K562 (cell line): Measurements from ENCODE around the gene TARS1. TPM values are rescaled to one million over a fixed set of nuclear protein-coding genes. Genes with fewer than 3 reads are reported as not detected.

Source experiments
- ATAC-seq: fragments of 200-7000 bp; cut with Tn5 transposase; 3 replicates; pipeline ENCODE4 v1.9.1; 2020; ENCODE audit warnings: moderate library complexity
- Bru-seq: library from RNA; stranded (reverse); fragments of 400-500 nt; gene quantifications from one replicate; lab custom pipeline; 2021; lab: Mats Ljungman, UMichigan
- BruChase-seq, 2 experiments: library from RNA; stranded (reverse); fragments of 400-500 nt; gene quantifications; one replicate each; lab custom pipeline; 2021; lab: Mats Ljungman, UMichigan
- BruUV-seq: library from RNA; stranded (reverse); fragments of 400-500 nt; replicated peaks from 2 replicates; lab custom pipeline; 2021; lab: Mats Ljungman, UMichigan
- CTCF ChIA-PET: fragments of 300-600 bp; formaldehyde crosslinking; extraction: SDS; loops from one replicate; lab custom pipeline; 2021; ENCODE audit warnings: low intra/inter-chr PET ratio; lab: Yijun Ruan, JAX
- POLR2A ChIA-PET: fragments of 300-600, 350-650 bp; sonication (Branson Sonifier 250); formaldehyde crosslinking; extraction: SDS; loops from one replicate; lab custom pipeline; 2021; ENCODE audit warnings: antibody characterized with exemption, inconsistent platforms; lab: Yijun Ruan, JAX
- DNase-seq, 4 experiments: peaks; one replicate each; pipeline versions ENCODE4 v3.0.0 to v3.0.0-alpha.2; 2011 to 2018; ENCODE audit warnings: low spot score in 3 of 4, mixed read lengths in 3 of 4; ENCODE audit errors: extremely low read depth in 1 of 4
- FAIRE-seq: peaks from 2 replicates; lab custom pipeline; 2011; peaks lifted over from hg19 to GRCh38; lab: Jason Lieb, UNC
- H2AFZ ChIP-seq: 2 replicates; pipeline ENCODE4 v1.6.0; 2011; ENCODE audit warnings: low read depth, low read length, control low read depth, inconsistent platforms
- H3K27ac ChIP-seq: fragments of 200-600 bp; 3 replicates; pipeline ENCODE4 v1.8.0; 2011; ENCODE audit warnings: low read depth, mild to moderate bottlenecking, control low read depth, inconsistent platforms, low read length, moderate library complexity, mixed read lengths; ENCODE audit errors: extremely low read depth
- H3K27me3 ChIP-seq, 2 experiments: fragments of 300-600 bp in 1 of 2; 2 replicates in 1 of 2; 3 replicates in 1 of 2; pipeline versions ENCODE4 v1.6.0 to v1.8.0; 2011; ENCODE audit warnings: inconsistent platforms in 2 of 2, low read length in 2 of 2, mild to moderate bottlenecking in 1 of 2, mixed read lengths in 1 of 2, moderate library complexity in 1 of 2; ENCODE audit not compliant: control insufficient read depth in 2 of 2, insufficient read depth in 2 of 2
- H3K36me3 ChIP-seq: fragments of 300-600 bp; 3 replicates; pipeline ENCODE4 v1.8.0; 2011; ENCODE audit warnings: mild to moderate bottlenecking, low read length, inconsistent platforms; ENCODE audit not compliant: control insufficient read depth, insufficient read depth
- H3K4me1 ChIP-seq, 2 experiments: fragments of 200-600 bp in 1 of 2; replicated peaks in 1 of 2; 2 replicates in 1 of 2; 3 replicates in 1 of 2; pipeline versions ENCODE4 v1.5.1 to v1.8.0; 2011; ENCODE audit warnings: inconsistent platforms in 2 of 2, low read length in 2 of 2, mild to moderate bottlenecking in 1 of 2, mixed read lengths in 1 of 2, moderate library complexity in 1 of 2; ENCODE audit not compliant: control insufficient read depth in 2 of 2, insufficient read depth in 2 of 2
- H3K4me2 ChIP-seq: 2 replicates; pipeline ENCODE4 v1.6.1; 2011; ENCODE audit warnings: low read length, control low read depth, inconsistent platforms, mixed read lengths; ENCODE audit not compliant: insufficient read depth
- H3K4me3 ChIP-seq: fragments of 200-600 bp; sonication (generic), shearing (Covaris generic); 2 replicates; pipeline ENCODE4 v1.5.1; 2016; ENCODE audit warnings: control low read depth, inconsistent platforms
- H3K79me2 ChIP-seq: fragments of 200-600 bp; 3 replicates; pipeline ENCODE4 v1.8.0; 2011; ENCODE audit warnings: low read length, inconsistent platforms; ENCODE audit not compliant: control insufficient read depth, insufficient read depth
- H3K9ac ChIP-seq, 2 experiments: 2 replicates each; pipeline versions ENCODE4 v1.6.0 to v1.6.1; 2011; ENCODE audit warnings: low read depth in 2 of 2, low read length in 2 of 2, control low read depth in 1 of 2, inconsistent platforms in 1 of 2, mild to moderate bottlenecking in 1 of 2, mixed read lengths in 1 of 2; ENCODE audit not compliant: insufficient read depth in 1 of 2
- H3K9me1 ChIP-seq: one replicate; pipeline ENCODE4 v1.6.0; 2011; ENCODE audit warnings: inconsistent platforms, mild to moderate bottlenecking, low read length, moderate library complexity; ENCODE audit not compliant: control insufficient read depth, insufficient read depth
- H3K9me3 ChIP-seq: replicated peaks from 2 replicates; pipeline ENCODE4 v1.5.1; 2011; ENCODE audit warnings: low read depth, low read length, inconsistent platforms; ENCODE audit not compliant: control insufficient read depth, insufficient read depth
- H4K20me1 ChIP-seq: replicated peaks from 2 replicates; pipeline ENCODE4 v1.6.1; 2011; ENCODE audit warnings: low read length, inconsistent platforms, mixed read lengths; ENCODE audit not compliant: control insufficient read depth, insufficient read depth
- RBM17 ChIP-seq: fragments of 200-400 bp; formaldehyde crosslinking; IDR thresholded peaks from 2 replicates; pipeline ENCODE4 v1.6.1; 2017; ENCODE audit warnings: low read depth, mild to moderate bottlenecking, low read length, borderline replicate concordance
- XRCC3 ChIP-seq: fragments of 450-650 bp; IDR thresholded peaks from 2 replicates; pipeline ENCODE4 v1.6.1; 2017; ENCODE audit warnings: mild to moderate bottlenecking, moderate library complexity
- ZBTB40 ChIP-seq, 2 experiments: fragments of 450-650 bp in 1 of 2; sonication (generic) in 1 of 2; formaldehyde crosslinking in 1 of 2; IDR thresholded peaks; 2 replicates each; pipeline versions ENCODE4 v1.7.1 to v1.9.0; 2016 to 2022; ENCODE audit warnings: inconsistent platforms in 1 of 2, mild to moderate bottlenecking in 1 of 2, missing genetic modification reagents in 1 of 2
- ZFX ChIP-seq: sonication (generic); formaldehyde crosslinking; IDR thresholded peaks from 2 replicates; pipeline ENCODE4 v1.8.0; 2022; ENCODE audit warnings: mild to moderate bottlenecking, missing genetic modification reagents, moderate library complexity
- ZNF561 ChIP-seq: fragments of 450-650 bp; formaldehyde crosslinking; conservative IDR thresholded peaks from 2 replicates; pipeline ENCODE4 v1.4.0; 2020; ENCODE audit warnings: mild to moderate bottlenecking, moderate library complexity
- WGBS: fragments of 100-300 bp; shearing (Covaris generic); methylation state at CpG from one replicate; pipeline ENCODE4 v1.1.6; 2016; ENCODE audit warnings: low coverage, mixed read lengths; ENCODE audit not compliant: insufficient coverage; ENCODE audit errors: missing lambda C conversion rate; 5-methylcytosine and 5-hydroxymethylcytosine counted together
- in situ Hi-C: fragments of 300-500 bp; cut with MboI; formaldehyde crosslinking; loops from 4 replicates; pipeline ENCODE4 v1.15.0; 2018; ENCODE audit warnings: inconsistent platforms, mixed read lengths
- intact Hi-C: fragments of 100-400 bp; cut with micrococcal nuclease; formaldehyde crosslinking; loops from 2 replicates; pipeline ENCODE4 v1.14.2; 2022
- long read RNA-seq, 3 experiments: library from polyadenylated mRNA in 2 of 3; library from RNA in 1 of 3; unstranded in 2 of 3; stranded (forward) in 1 of 3; transcript quantifications; one replicate each; pipeline ENCODE4 v2.0.0, GENCODE V29; 2019 to 2022
- polyA minus RNA-seq, 3 experiments: library from RNA; depleted of rRNA, polyadenylated mRNA; stranded (reverse); fragments of >200 nt; gene quantifications; 2 replicates each; pipeline ENCODE4 v1.2.3, GENCODE V29; 2011
- polyA plus RNA-seq, 8 experiments: library from polyadenylated mRNA; depleted of rRNA in 4 of 8; stranded (reverse) in 5 of 8; unstranded in 3 of 8; fragments of >200 nt; fragmentation: Nextera tagmentation in 2 of 8; fragmentation: Illumina TruSeq in 1 of 8; extraction: Ambion mirVana in 2 of 8; extraction: Trizol in 1 of 8; gene quantifications; 2 replicates each; pipeline versions ENCODE4 v1.2.1 to v1.2.3, GENCODE V29; 2011 to 2014; ENCODE audit warnings: inconsistent platforms in 1 of 8, missing spikeins in 1 of 8
- total RNA-seq, 7 experiments: library from RNA; depleted of rRNA in 6 of 7; stranded (reverse); fragments of >200 nt in 6 of 7; fragmentation: Illumina TruSeq in 2 of 7; extraction: Trizol in 2 of 7; gene quantifications; 2 replicates each; pipeline versions ENCODE4 v1.2.1 to v1.2.3, GENCODE V29; 2011 to 2021; ENCODE audit warnings: low replicate concordance in 1 of 7

TARS1 gene
- 103 and 264 TPM in 2 replicates for total RNA-seq (2011; cell fraction: chromatin; rRNA removed; ENCODE audit: low replicate concordance)
- 71.0 and 79.4 TPM in 2 replicates for total RNA-seq (2011; cell fraction: nucleolus; rRNA removed)
- 118 and 145 TPM in 2 replicates for total RNA-seq (2011; cell fraction: nucleoplasm; rRNA removed)
- 313 and 459 TPM in 2 replicates for total RNA-seq (2014; rRNA removed)
- total RNA-seq (2014; rRNA removed; fragmentation: Illumina TruSeq; extraction: Trizol), result 518 and 562 TPM in 2 replicates
- total RNA-seq (2015; rRNA removed; fragmentation: Illumina TruSeq; extraction: Trizol), result 396 and 450 TPM in 2 replicates
- 328 and 333 TPM in 2 replicates for total RNA-seq (2021)
- polyA plus RNA-seq (2011; rRNA removed), result 219 and 292 TPM in 2 replicates
- 64.6 and 107 TPM in 2 replicates for polyA plus RNA-seq (2011; cell fraction: cytosol; rRNA removed)
- polyA plus RNA-seq (2011; cell fraction: nucleus; rRNA removed), result 76.5 and 142 TPM in 2 replicates
- 257 and 341 TPM in 2 replicates for polyA plus RNA-seq (2012)
- polyA plus RNA-seq (2014; fragmentation: Illumina TruSeq; extraction: Trizol), result 369 and 439 TPM in 2 replicates
- polyA plus RNA-seq (2014; fragmentation: Nextera tagmentation; extraction: Ambion mirVana), result 100 to 1,000 TPM; 263 to 497 TPM
- polyA plus RNA-seq (2014; rRNA removed), result 352 and 378 TPM in 2 replicates
- 320 and 372 TPM in 2 replicates for polyA minus RNA-seq (2011; rRNA and poly(A)+ RNA removed)
- 125 and 132 TPM in 2 replicates for polyA minus RNA-seq (2011; cell fraction: cytosol; rRNA and poly(A)+ RNA removed)
- polyA minus RNA-seq (2011; cell fraction: nucleus; rRNA and poly(A)+ RNA removed), result 48.9 and 142 TPM in 2 replicates
- Bru-seq, nascent RNA, result percentile 97 among the genes with signal in this experiment
- percentile 99 among the genes with signal in this experiment for BruChase-seq, experiment 1, labeled RNA remaining after a 2-hour chase
- BruChase-seq, experiment 2, labeled RNA remaining after a 6-hour chase, result percentile 99 among the genes with signal in this experiment
- long read RNA-seq, experiment 1, full-length matches to known transcripts, result 915 of 1,134 reads
- long read RNA-seq, experiment 1, partial matches to known transcripts, result 187 of 1,134 reads
- long read RNA-seq, experiment 1, other reads (novel, unspliced or antisense), result 32 of 1,134 reads
- long read RNA-seq, experiment 2, full-length matches to known transcripts, result 169 of 310 reads
- long read RNA-seq, experiment 2, partial matches to known transcripts, result 113 of 310 reads
- long read RNA-seq, experiment 2, other reads (novel, unspliced or antisense), result 28 of 310 reads
- long read RNA-seq, experiment 3, full-length matches to known transcripts, result 231 of 302 reads
- long read RNA-seq, experiment 3, partial matches to known transcripts, result 60 of 302 reads
- long read RNA-seq, experiment 3, other reads (novel, unspliced or antisense), result 11 of 302 reads

- DNase-seq (peak; percentile 95 to 100 (median 97)), ATAC-seq (peak; percentile 91), FAIRE-seq (peak; percentile 99)
- Histone ChIP-seq H4K20me1 (peaks cover 19% of the 10 kb centered on the region), H3K9me3 (no peaks in the 10 kb centered on the region), H2AFZ (peak within 1 kb of the TSS; percentile 95), H3K9me1 (peaks cover 5% of the 10 kb centered on the region), H3K4me3 (peak within 1 kb of the TSS; percentile 94), H3K27ac (peak within 1 kb of the TSS; percentile 99), H3K4me2 (peak within 1 kb of the TSS; percentile 90), H3K9ac (peak within 1 kb of the TSS; percentile 97 to 99), H3K27me3 (no peaks in the 10 kb centered on the region), H3K36me3 (peaks cover 27% of the 10 kb centered on the region), H3K79me2 (peaks cover 68% of the 10 kb centered on the region), H3K4me1 (peaks cover 6 to 13% of the 10 kb centered on the region in 2 experiments; a peak in 4 of 5 replicates)
- under 1% methylated on average over 51 of the region's 52 CpGs for WGBS
- ChIA-PET CTCF (no interaction called here), POLR2A (interaction anchor here (0.6 to 2.8 kb wide), 11 partner anchors 10 to 1214 kb away, joined by 3 to 10 read pairs (median 3); no protein-coding TSS in a partner anchor)
- no TSS peak for BruUV-seq
- in situ Hi-C loops (loop anchor here (25.0 kb wide), 1 partner anchor 1022 kb away; no protein-coding TSS in a partner anchor), intact Hi-C loops (loop anchor here (2.0 kb wide), 1 partner anchor 34 kb away; no protein-coding TSS in a partner anchor)
- TF ChIP-seq XRCC3, result no peak
- peak; percentile 65 for TF ChIP-seq ZFX (CRISPR knock-in tag)
- no peak for TF ChIP-seq RBM17
- TF ChIP-seq ZBTB40 (IDR thresholded peaks at IDR 0.05), result peak; percentile 61; the same call in 1 of the 2 replicates
- no peak for TF ChIP-seq ZBTB40 (CRISPR knock-in tag; IDR thresholded peaks at IDR 0.05)
- TF ChIP-seq ZNF561 (CRISPR knock-in tag), result no peak
Observed at GRCh38 chr5:33440482-33441240, at the start of gene TARS1. TSS of gene TARS1 (plus strand) at chr5:33440965. CDS start at chr5:33441087, 122 bp downstream.
